Limb (tissue), 2 donors: ENCODE data around the gene CXCR5.

Experiments used
- DNase-seq, 2 donors: peaks; one replicate each; pipeline ENCODE4 v3.0.0-alpha.2; 2016; ENCODE audit errors: extremely low spot score in 2 of 2

Gene CXCR5

GRCh38 chr11:118876286-118876685, 7.4 kb upstream of the CXCR5 start:
- DNase-seq, result no peak

GRCh38 chr11:118877487-118878162, 6.1 kb upstream of the CXCR5 start:
- no peak for DNase-seq

GRCh38 chr11:118878163-118878563, 5.5 kb upstream of the CXCR5 start:
- DNase-seq, result no peak

GRCh38 chr11:118881228-118881627, 2.5 kb upstream of the CXCR5 start:
- no peak for DNase-seq

- no peak for DNase-seq
Measured at GRCh38 chr11:118882491-118882890, 1.2 kb upstream of the CXCR5 start.

- no peak for DNase-seq
Measured at GRCh38 chr11:118883004-118883367, 706 bp upstream of the CXCR5 start.

GRCh38 chr11:118884875-118885274, 1.2 kb downstream of the CXCR5 start:
- no peak for DNase-seq

GRCh38 chr11:118885319-118885718, 1.6 kb downstream of the CXCR5 start:
- no peak for DNase-seq

- DNase-seq, result no peak
Measured at GRCh38 chr11:118885831-118886565, 2.3 kb downstream of the CXCR5 start.

GRCh38 chr11:118886681-118887111, 3.0 kb downstream of the CXCR5 start:
- no peak for DNase-seq

GRCh38 chr11:118887206-118887605, 3.5 kb downstream of the CXCR5 start:
- no peak for DNase-seq

- DNase-seq, result no peak
Measured at GRCh38 chr11:118888398-118888797, 4.7 kb downstream of the CXCR5 start.

GRCh38 chr11:118889797-118890196, 6.1 kb downstream of the CXCR5 start:
- DNase-seq, result no peak

GRCh38 chr11:118892514-118892913, 8.8 kb downstream of the CXCR5 start:
- no peak for DNase-seq

- DNase-seq, result no peak
Measured at GRCh38 chr11:118892964-118893363, 9.3 kb downstream of the CXCR5 start.

- DNase-seq, result no peak
Measured at GRCh38 chr11:118893662-118894061, 10.0 kb downstream of the CXCR5 start.

- DNase-seq, result no peak
Measured at GRCh38 chr11:118894192-118894591, 10.5 kb downstream of the CXCR5 start.

- DNase-seq, result no peak
Measured at GRCh38 chr11:118895093-118896039, 11.7 kb downstream of the CXCR5 start.

- no peak for DNase-seq
Measured at GRCh38 chr11:118896472-118896913, 12.8 kb downstream of the CXCR5 start.

- no peak for DNase-seq
Measured at GRCh38 chr11:118896921-118897591, 13.4 kb downstream of the CXCR5 start.

- no peak for DNase-seq
Measured at GRCh38 chr11:118897721-118898310, 14.1 kb downstream of the CXCR5 start.
